Tibial nerve (tissue), 4 donors: ENCODE results near the gene FABP2. TPM values are rescaled to one million over a fixed set of nuclear protein-coding genes. Genes with fewer than 3 reads are reported as not detected.
"Not testable (repeated sequence)": the region's sequence is repeated elsewhere in the genome, so short reads cannot be mapped to it uniquely, and the experiment has no call there.

Experiments used
- DNase-seq, 2 donors: peaks; one replicate each; pipeline ENCODE4 v3.0.0-alpha.2; 2019; ENCODE audit warnings: low spot score in 2 of 2
- H3K27ac ChIP-seq, 4 donors: fragments of 200-600 bp; sonication (generic) in 3 of 4; one replicate each; pipeline ENCODE4 v1.5.1; 2017 to 2019; ENCODE audit warnings: mild to moderate bottlenecking in 1 of 4
- H3K27me3 ChIP-seq, 2 donors: fragments of 200-600 bp; sonication (generic) in 1 of 2; one replicate each; pipeline versions ENCODE4 v1.5.1 to v1.6.0; 2017 to 2019
- H3K36me3 ChIP-seq, 3 donors: fragments of 200-600 bp; sonication (generic); one replicate each; pipeline ENCODE4 v1.5.1; 2018 to 2019
- H3K4me1 ChIP-seq, 4 donors: fragments of 200-600 bp; sonication (generic) in 3 of 4; one replicate each; pipeline ENCODE4 v1.5.1; 2017 to 2019
- H3K4me3 ChIP-seq, 4 donors: fragments of 200-600 bp; sonication (generic) in 3 of 4; one replicate each; pipeline ENCODE4 v1.5.1; 2017 to 2019; ENCODE audit warnings: mild to moderate bottlenecking in 1 of 4, moderate library complexity in 1 of 4
- H3K9me3 ChIP-seq, 4 donors: fragments of 200-600 bp; sonication (generic) in 3 of 4; one replicate each; pipeline ENCODE4 v1.5.1; 2017 to 2019
- EP300 ChIP-seq, 2 donors: sonication (generic); formaldehyde crosslinking; IDR thresholded peaks; one replicate each; pipeline ENCODE4 v1.6.1; 2017; ENCODE audit warnings: antibody characterized with exemption in 2 of 2, mild to moderate bottlenecking in 1 of 2
- POLR2A ChIP-seq, 2 donors: fragments of 450-650 bp; IDR thresholded peaks; one replicate each; pipeline ENCODE4 v1.6.1; 2017; ENCODE audit warnings: antibody characterized with exemption in 2 of 2, mild to moderate bottlenecking in 2 of 2, moderate library complexity in 2 of 2
- WGBS, 2 donors: methylation state at CpG; one replicate each; pipeline ENCODE4 v1.1.5; 2018; 5-methylcytosine and 5-hydroxymethylcytosine counted together
- total RNA-seq, 4 donors: library from RNA; depleted of rRNA; stranded (reverse); fragments of >200 nt; gene quantifications; one replicate each; pipeline ENCODE4 v1.1.0, GENCODE V29; 2016
- TF ChIP-seq, protein P1 (sequence below), 5 experiments: fragments of 200-600 bp in 3 of 5; fragments of 450-650 bp in 2 of 5; sonication (generic) in 3 of 5; IDR thresholded peaks; one replicate each; pipeline ENCODE4 v1.5.1; 2016 to 2019; ENCODE audit warnings: antibody characterized with exemption in 5 of 5, mild to moderate bottlenecking in 3 of 5, moderate library complexity in 2 of 5

Gene FABP2
- total RNA-seq, 4 donors from 2014 or later = not detected

DNA sequence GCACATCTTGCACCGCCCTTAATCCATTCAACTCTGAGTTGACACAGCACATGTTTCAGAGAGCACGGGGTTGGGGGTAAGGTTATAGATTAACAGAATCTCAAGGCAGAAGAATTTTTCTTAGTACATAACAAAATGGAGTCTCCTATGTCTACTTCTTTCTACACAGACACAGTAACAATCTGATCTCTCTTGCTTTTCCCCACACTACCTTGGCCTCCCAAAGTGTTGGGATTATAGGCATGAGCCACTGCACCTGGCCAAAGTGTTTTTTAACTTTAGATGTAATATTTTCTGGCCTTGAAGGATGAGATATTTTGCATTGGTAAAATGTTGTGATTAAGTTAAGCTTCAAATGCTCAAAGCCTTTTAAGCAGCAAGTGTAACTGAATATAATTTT, 21.4 kb upstream of the FABP2 start:
- not testable (repeated sequence) for H3K27ac ChIP-seq, H3K9me3 ChIP-seq, H3K36me3 ChIP-seq, H3K27me3 ChIP-seq, H3K4me1 ChIP-seq, DNase-seq, H3K4me3 ChIP-seq
- WGBS, 2 donors = no CpG with 5 or more reads among the region's 2 CpGs

DNA sequence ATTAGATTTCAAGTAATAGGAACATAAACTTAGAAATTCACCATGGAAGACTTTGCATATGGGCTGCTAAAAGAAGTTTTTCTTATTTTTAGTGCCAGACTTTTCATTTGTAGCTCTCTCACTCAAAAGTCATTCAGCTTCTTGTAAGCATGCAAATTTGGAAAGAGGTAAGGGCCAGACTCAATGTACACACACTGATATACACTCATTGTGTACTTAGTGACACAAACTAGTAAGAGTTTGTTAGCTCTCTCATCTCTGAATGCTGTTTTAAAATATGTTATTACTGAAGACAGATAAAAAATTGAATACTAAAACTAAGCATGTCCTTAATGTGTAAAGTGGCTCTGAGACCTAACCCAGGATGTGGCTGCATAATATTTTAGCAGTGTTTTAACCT, 18.0 kb upstream of the FABP2 start:
- DNase-seq, H3K27me3 ChIP-seq, H3K4me3 ChIP-seq, H3K36me3 ChIP-seq, H3K27ac ChIP-seq, H3K9me3 ChIP-seq, H3K4me1 ChIP-seq: not testable (repeated sequence)

DNA sequence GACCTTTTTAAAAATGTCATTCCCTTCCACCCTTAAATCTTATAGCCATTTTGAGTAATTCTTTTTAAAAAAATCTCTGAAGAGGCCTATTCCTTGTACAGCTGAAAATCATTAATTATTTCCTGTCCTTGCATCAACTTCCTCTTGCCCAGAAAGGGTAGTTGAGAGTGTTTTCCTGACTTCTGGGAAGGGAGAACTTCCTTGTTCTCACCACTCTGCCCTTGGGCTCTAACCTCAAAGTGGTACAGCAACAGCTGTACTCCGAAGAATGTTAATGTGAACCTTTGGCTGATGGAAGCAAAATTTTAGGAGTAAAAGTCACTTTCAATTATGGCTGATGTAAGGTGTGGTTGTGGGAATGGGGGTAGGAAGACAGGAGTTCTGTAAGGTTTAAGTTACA, 15.1 kb upstream of the FABP2 start:
- Histone ChIP-seq H3K4me3 (no peak overlapping the region), H3K36me3 (no peaks in the 10 kb centered on the region), H3K4me1 (no peaks in the 10 kb centered on the region), H3K27ac (no peak overlapping the region), H3K27me3 (no peaks in the 10 kb centered on the region), H3K9me3 (no peaks in the 10 kb centered on the region)
- no peak for TF ChIP-seq POLR2A (IDR thresholded peaks at IDR 0.05)
- peak in 1 of 2 donors; percentile 29 for TF ChIP-seq EP300 (IDR thresholded peaks at IDR 0.05)
- TF ChIP-seq, protein P1, sequence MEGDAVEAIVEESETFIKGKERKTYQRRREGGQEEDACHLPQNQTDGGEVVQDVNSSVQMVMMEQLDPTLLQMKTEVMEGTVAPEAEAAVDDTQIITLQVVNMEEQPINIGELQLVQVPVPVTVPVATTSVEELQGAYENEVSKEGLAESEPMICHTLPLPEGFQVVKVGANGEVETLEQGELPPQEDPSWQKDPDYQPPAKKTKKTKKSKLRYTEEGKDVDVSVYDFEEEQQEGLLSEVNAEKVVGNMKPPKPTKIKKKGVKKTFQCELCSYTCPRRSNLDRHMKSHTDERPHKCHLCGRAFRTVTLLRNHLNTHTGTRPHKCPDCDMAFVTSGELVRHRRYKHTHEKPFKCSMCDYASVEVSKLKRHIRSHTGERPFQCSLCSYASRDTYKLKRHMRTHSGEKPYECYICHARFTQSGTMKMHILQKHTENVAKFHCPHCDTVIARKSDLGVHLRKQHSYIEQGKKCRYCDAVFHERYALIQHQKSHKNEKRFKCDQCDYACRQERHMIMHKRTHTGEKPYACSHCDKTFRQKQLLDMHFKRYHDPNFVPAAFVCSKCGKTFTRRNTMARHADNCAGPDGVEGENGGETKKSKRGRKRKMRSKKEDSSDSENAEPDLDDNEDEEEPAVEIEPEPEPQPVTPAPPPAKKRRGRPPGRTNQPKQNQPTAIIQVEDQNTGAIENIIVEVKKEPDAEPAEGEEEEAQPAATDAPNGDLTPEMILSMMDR (IDR thresholded peaks at IDR 0.05) = no peak
- WGBS, 2 donors = 36 to 56% methylated on average over 1 of the region's 1 CpG
- no peak for DNase-seq

- H3K4me1 ChIP-seq, H3K4me3 ChIP-seq, H3K27me3 ChIP-seq, H3K27ac ChIP-seq, H3K9me3 ChIP-seq, DNase-seq, H3K36me3 ChIP-seq: not testable (repeated sequence)
- 67 to 84% methylated on average over 3 to 4 of the region's 4 CpGs for WGBS, 2 donors
Observed at GRCh38 chr4:119336332-119336979, 14.5 kb upstream of the FABP2 start.

GRCh38 chr4:119329835-119330620, 8.1 kb upstream of the FABP2 start:
- Histone ChIP-seq H3K27ac (no peak overlapping the region), H3K9me3 (no peaks in the 10 kb centered on the region), H3K4me3 (no peak overlapping the region), H3K4me1 (no peaks in the 10 kb centered on the region), H3K27me3 (no peaks in the 10 kb centered on the region), H3K36me3 (no peaks in the 10 kb centered on the region)
- WGBS, 2 donors = 44 to 64% methylated on average over 2 of the region's 2 CpGs
- TF ChIP-seq POLR2A (IDR thresholded peaks at IDR 0.05) (no peak), EP300 (IDR thresholded peaks at IDR 0.05) (no peak)
- TF ChIP-seq, protein P1 (IDR thresholded peaks at IDR 0.05) = no peak
- DNase-seq = no peak

DNA sequence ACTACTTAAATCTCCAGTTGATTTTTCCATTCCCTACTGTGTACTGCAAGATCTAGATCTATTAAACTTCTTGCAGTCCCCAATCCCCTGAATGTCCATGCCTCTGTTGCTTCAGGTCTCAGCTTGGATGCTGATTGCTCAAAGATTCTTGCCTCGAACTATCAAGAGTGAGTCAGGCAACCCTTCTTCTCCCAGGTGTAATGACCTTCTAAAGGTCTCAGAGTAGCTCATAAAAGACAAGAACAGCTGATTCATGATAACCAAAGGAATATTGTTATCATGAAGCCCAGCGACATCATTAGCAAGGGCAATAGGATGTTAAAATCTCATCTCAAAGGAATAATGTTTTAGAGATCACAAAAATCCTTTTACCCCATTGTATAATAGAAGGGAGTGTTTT, 6.8 kb upstream of the FABP2 start:
- Histone ChIP-seq H3K27ac (no peak overlapping the region), H3K27me3 (no peaks in the 10 kb centered on the region), H3K4me1 (no peaks in the 10 kb centered on the region), H3K4me3 (no peak overlapping the region), H3K36me3 (no peaks in the 10 kb centered on the region), H3K9me3 (no peaks in the 10 kb centered on the region)
- 63 to 64% methylated on average over 2 of the region's 2 CpGs for WGBS, 2 donors
- no peak for DNase-seq
- TF ChIP-seq POLR2A (IDR thresholded peaks at IDR 0.05) (no peak), EP300 (IDR thresholded peaks at IDR 0.05) (no peak)
- TF ChIP-seq, protein P1 (IDR thresholded peaks at IDR 0.05) = no peak
